HG02610 (cell line): ENCODE data around the gene P2RY8.

Experiments
- ATAC-seq: cut with Tn5 transposase; IDR thresholded peaks from one replicate; pipeline ENCODE4 v1.9.1; 2021; ENCODE audit warnings: mild to moderate bottlenecking, moderate library complexity; ENCODE audit not compliant: unreplicated experiment

Gene P2RY8

DNA sequence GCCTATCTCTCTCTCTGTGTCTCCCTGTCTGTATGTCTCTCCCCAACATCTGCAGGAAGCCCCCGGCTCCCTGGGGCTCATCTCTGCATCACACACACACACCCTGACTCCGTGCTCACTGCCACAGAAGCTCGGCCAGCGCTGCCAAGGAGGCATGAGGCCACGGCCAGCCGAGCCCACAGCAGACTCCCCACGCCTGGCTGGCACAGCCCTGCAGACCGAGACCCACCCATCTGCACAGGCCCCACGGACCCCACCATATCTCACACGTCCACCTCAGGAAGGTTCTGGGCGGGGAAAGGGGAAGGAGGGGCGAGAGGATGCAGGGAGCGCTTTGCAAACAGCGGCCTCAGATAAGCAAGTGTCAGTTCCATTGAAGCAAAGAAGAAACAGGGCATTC lies 116.6 kb downstream of the P2RY8 start:
- no peak for ATAC-seq

DNA sequence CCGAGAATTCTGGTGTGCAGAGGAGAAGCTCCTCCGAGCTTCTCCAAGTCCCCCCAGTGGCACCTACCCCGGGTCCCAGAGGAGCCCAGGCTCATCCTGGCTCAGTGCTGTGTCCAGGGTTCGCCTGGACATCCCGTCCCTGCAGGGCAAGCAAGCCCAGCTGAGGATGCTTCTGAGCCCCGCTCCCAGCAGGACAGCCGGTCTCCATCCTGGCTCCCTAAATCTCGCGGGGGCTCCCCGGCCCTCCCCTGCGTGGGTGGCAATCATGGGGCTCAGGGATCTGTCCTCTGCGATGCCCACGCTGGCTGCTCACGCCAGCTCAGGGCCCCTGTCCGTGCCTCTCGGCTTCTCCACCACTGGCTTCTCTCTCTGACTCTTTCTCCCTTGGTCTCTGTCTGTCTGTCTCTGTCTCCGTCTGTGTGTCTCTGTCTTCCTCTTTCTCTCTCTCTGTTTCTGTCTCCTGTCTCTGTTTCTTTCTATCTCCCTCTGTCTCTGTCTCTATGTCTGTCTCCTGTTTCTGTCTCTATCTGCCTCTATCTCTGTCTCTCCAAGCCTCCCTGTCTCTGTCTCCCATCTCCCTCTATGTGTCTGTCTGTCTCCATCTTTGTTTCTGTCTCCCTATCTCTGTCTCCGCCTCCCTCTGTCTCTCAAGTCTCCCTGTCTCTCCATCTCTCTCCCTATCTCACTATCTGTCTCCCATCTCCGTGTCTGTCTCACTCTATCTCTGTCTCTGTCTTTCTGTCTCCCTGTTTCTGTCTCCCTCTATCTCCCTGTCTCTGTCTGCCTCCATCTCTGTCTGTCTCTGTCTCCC lies 117.2 kb downstream of the P2RY8 start:
- no peak for ATAC-seq

GRCh38 chrX:1418901-1419544 lies 118.0 kb downstream of the P2RY8 start:
- no peak for ATAC-seq

GRCh38 chrX:1417921-1418771 lies 118.8 kb downstream of the P2RY8 start:
- ATAC-seq: no peak

DNA sequence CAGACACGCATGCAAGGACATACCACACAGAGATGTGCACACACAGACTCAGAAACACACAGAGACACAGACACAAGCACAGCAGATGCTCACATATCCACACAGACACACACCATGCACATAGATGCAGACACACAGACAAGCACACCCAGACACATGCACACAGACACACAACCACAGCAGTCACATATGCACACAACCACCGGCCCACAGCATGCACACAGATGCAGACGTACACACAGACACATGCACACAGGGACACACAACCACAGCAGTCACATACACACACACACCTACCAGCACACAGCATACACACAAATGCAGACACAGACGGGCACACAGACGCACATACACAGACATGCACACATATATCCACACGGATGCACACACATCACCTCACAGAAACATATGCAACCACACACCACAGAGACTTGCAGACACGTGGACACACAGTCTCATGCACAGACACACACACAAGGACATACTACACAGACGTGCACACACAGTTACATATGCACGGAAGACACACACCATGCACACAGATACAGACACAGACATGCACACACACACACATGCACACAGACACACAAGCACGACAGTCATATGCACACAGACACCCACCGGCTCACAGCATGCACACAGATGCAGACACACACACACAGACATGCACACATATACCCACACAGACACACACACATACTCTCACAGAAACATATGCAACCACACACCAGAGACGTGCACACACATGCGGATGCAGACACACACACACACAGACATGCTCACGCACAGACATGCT lies 119.8 kb downstream of the P2RY8 start:
- ATAC-seq: no peak

GRCh38 chrX:1416327-1416784 lies 120.6 kb downstream of the P2RY8 start:
- ATAC-seq: no peak
